HepG2 (cell line): ENCODE results near the gene UTS2R. TPM values are rescaled to one million over a fixed set of nuclear protein-coding genes. Genes with fewer than 3 reads are reported as not detected.

Source experiments
- EHMT2 ChIP-seq: fragments of 200-600 bp; sonication (generic); IDR thresholded peaks from 2 replicates; pipeline ENCODE4 v1.7.0; 2017; ENCODE audit warnings: antibody characterized with exemption, low read depth, low read length, borderline replicate concordance
- KLF11 ChIP-seq: IDR thresholded peaks from 2 replicates; pipeline ENCODE4 v1.6.1; 2016; ENCODE audit warnings: missing compliant biosample characterization
- MEIS2 ChIP-seq: sonication (generic); formaldehyde crosslinking; IDR thresholded peaks from 2 replicates; pipeline ENCODE4 v1.9.0; 2021; ENCODE audit warnings: mild to moderate bottlenecking, missing genetic modification reagents
- NRL ChIP-seq: sonication (generic); formaldehyde crosslinking; IDR thresholded peaks from 2 replicates; pipeline ENCODE4 v1.5.0; 2020; ENCODE audit warnings: missing genetic modification reagents, mild to moderate bottlenecking, moderate library complexity, borderline replicate concordance
- PAX8 ChIP-seq: sonication (generic); formaldehyde crosslinking; IDR thresholded peaks from 2 replicates; pipeline ENCODE4 v1.8.0; 2022; ENCODE audit warnings: mild to moderate bottlenecking, missing genetic modification reagents, borderline replicate concordance
- RBFOX2 ChIP-seq: fragments of 200-400 bp; formaldehyde crosslinking; IDR thresholded peaks from 2 replicates; pipeline ENCODE4 v1.6.1; 2017; ENCODE audit warnings: low read depth, mild to moderate bottlenecking, low read length
- SRSF4 ChIP-seq: fragments of 200-400 bp; formaldehyde crosslinking; IDR thresholded peaks from one replicate; pipeline ENCODE4 v1.6.1; 2018; ENCODE audit warnings: mild to moderate bottlenecking, low read depth, low read length, moderate library complexity; ENCODE audit not compliant: poor library complexity, severe bottlenecking
- ZNF451 ChIP-seq: sonication (generic); formaldehyde crosslinking; IDR thresholded peaks from 2 replicates; pipeline ENCODE4 v1.5.0; 2020; ENCODE audit warnings: mild to moderate bottlenecking, missing genetic modification reagents
- polyA plus RNA-seq, 8 experiments: library from polyadenylated mRNA; depleted of rRNA in 3 of 8; stranded (reverse) in 7 of 8; unstranded in 1 of 8; fragments of >200 nt; fragmentation: Illumina TruSeq in 4 of 8; extraction: Trizol in 4 of 8; gene quantifications; 2 replicates each; pipeline versions ENCODE4 v1.2.1 to v1.2.3, GENCODE V29; 2011 to 2016; ENCODE audit warnings: low read depth in 4 of 8, missing spikeins in 1 of 8, mixed read lengths in 1 of 8; ENCODE audit not compliant: insufficient read depth in 1 of 8
- total RNA-seq, 5 experiments: library from RNA; depleted of rRNA; stranded (reverse); fragments of >200 nt; fragmentation: Illumina TruSeq; extraction: Trizol; gene quantifications; 2 replicates each; pipeline ENCODE4 v1.2.3, GENCODE V29; 2016; ENCODE audit warnings: low read depth in 1 of 5
- TF ChIP-seq, protein P1 (sequence below): sonication (generic); formaldehyde crosslinking; IDR thresholded peaks from 2 replicates; pipeline ENCODE4 v1.9.0; 2021; ENCODE audit warnings: missing genetic modification reagents, borderline replicate concordance
- TF ChIP-seq, protein P2 (sequence below): sonication (generic); formaldehyde crosslinking; conservative IDR thresholded peaks from 2 replicates; pipeline ENCODE4 v1.8.0; 2022; ENCODE audit warnings: mild to moderate bottlenecking, moderate library complexity, missing genetic modification reagents
- TF ChIP-seq, protein P3 (sequence below): sonication (generic); formaldehyde crosslinking; IDR thresholded peaks from 2 replicates; pipeline ENCODE4 v1.5.1; 2020; ENCODE audit warnings: mild to moderate bottlenecking, missing genetic modification reagents
- TF ChIP-seq, protein P4 (sequence below): sonication (generic); formaldehyde crosslinking; IDR thresholded peaks from 2 replicates; pipeline ENCODE4 v1.4.0; 2020; ENCODE audit warnings: missing genetic modification reagents
- TF ChIP-seq, protein P5 (sequence below): IDR thresholded peaks from 2 replicates; pipeline ENCODE4 v1.6.1; 2018; ENCODE audit warnings: missing genetic modification reagents, mild to moderate bottlenecking, missing compliant biosample characterization
- TF ChIP-seq, protein P6 (sequence below): sonication (generic); formaldehyde crosslinking; IDR thresholded peaks from 2 replicates; pipeline ENCODE4 v1.5.0; 2020; ENCODE audit warnings: missing genetic modification reagents, mild to moderate bottlenecking, borderline replicate concordance

The UTS2R gene
- total and polyA plus RNA-seq, 2 of the 13 experiments (the other 11 are each of a cell fraction or from before 2014, with no cell fraction given), result 0.13 to 0.15 TPM

DNA sequence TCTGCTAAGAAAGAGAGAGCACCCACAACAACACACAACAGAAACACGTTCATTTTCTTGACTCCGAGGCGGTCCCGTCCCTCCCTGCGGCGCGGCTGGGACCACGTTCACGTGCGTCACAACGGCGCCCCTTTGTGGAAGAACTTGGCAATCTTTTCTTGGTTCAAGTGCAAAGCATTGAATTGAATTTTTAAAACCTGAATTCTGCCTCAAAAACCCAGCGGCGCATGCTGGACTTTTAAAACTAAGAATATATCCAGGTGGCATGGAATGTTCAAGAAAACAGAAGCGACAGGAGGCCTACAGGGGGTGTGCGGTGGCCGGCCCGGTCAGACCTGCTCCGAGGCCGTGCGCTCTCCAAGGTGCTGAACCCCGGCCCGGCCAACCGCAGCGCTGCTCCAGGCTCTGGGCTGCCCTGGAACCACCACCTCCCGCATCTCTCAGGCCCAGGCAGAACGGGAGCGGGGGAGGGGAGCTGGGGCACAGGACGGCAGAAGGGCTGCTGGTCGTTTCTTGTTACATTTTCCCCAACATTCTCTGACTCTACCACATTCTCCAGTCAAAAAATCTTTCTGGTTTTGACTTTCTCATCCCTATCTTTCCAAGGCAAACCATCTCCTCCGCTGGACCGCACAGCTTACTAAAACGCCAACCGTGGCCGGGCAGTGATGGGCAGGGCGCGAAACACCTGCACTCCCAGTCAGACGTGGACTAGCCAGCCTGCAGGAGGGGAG is 43.1 kb downstream of the UTS2R start (continued):
- TF ChIP-seq, protein P1, sequence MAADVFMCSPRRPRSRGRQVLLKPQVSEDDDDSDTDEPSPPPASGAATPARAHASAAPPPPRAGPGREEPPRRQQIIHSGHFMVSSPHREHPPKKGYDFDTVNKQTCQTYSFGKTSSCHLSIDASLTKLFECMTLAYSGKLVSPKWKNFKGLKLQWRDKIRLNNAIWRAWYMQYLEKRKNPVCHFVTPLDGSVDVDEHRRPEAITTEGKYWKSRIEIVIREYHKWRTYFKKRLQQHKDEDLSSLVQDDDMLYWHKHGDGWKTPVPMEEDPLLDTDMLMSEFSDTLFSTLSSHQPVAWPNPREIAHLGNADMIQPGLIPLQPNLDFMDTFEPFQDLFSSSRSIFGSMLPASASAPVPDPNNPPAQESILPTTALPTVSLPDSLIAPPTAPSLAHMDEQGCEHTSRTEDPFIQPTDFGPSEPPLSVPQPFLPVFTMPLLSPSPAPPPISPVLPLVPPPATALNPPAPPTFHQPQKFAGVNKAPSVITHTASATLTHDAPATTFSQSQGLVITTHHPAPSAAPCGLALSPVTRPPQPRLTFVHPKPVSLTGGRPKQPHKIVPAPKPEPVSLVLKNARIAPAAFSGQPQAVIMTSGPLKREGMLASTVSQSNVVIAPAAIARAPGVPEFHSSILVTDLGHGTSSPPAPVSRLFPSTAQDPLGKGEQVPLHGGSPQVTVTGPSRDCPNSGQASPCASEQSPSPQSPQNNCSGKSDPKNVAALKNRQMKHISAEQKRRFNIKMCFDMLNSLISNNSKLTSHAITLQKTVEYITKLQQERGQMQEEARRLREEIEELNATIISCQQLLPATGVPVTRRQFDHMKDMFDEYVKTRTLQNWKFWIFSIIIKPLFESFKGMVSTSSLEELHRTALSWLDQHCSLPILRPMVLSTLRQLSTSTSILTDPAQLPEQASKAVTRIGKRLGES, result peak; percentile 94
- TF ChIP-seq NRL (CRISPR knock-in tag) (peak; percentile 61), EHMT2 (peak; percentile 99; the same call in 1 of the 2 replicates), KLF11 (CRISPR knock-in tag) (peak; percentile 97), ZNF451 (CRISPR knock-in tag) (peak; percentile 92), PAX8 (CRISPR knock-in tag) (peak; percentile 70; the same call in 1 of the 2 replicates), RBFOX2 (peak; percentile 49; the same call in 1 of the 2 replicates), SRSF4 (no peak), MEIS2 (peak; percentile 98)
- TF ChIP-seq, protein P2, sequence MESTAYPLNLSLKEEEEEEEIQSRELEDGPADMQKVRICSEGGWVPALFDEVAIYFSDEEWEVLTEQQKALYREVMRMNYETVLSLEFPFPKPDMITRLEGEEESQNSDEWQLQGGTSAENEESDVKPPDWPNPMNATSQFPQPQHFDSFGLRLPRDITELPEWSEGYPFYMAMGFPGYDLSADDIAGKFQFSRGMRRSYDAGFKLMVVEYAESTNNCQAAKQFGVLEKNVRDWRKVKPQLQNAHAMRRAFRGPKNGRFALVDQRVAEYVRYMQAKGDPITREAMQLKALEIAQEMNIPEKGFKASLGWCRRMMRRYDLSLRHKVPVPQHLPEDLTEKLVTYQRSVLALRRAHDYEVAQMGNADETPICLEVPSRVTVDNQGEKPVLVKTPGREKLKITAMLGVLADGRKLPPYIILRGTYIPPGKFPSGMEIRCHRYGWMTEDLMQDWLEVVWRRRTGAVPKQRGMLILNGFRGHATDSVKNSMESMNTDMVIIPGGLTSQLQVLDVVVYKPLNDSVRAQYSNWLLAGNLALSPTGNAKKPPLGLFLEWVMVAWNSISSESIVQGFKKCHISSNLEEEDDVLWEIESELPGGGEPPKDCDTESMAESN (CRISPR knock-in tag), result peak; percentile 92
- TF ChIP-seq, protein P3, sequence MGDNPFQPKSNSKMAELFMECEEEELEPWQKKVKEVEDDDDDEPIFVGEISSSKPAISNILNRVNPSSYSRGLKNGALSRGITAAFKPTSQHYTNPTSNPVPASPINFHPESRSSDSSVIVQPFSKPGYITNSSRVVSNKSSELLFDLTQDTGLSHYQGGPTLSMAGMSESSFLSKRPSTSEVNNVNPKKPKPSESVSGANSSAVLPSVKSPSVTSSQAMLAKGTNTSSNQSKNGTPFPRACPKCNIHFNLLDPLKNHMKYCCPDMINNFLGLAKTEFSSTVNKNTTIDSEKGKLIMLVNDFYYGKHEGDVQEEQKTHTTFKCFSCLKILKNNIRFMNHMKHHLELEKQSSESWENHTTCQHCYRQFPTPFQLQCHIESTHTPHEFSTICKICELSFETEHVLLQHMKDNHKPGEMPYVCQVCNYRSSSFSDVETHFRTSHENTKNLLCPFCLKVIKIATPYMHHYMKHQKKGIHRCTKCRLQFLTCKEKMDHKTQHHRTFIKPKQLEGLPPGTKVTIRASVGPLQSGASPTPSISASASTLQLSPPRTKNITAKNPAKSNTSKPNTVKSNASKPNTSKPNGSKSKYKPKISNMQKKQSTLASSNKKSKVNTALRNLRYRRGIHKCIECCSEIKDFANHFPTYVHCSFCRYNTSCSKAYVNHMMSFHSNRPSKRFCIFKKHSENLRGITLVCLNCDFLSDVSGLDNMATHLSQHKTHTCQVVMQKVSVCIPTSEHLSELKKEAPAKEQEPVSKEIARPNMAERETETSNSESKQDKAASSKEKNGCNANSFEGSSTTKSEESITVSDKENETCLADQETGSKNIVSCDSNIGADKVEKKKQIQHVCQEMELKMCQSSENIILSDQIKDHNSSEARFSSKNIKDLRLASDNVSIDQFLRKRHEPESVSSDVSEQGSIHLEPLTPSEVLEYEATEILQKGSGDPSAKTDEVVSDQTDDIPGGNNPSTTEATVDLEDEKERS (CRISPR knock-in tag), result peak; percentile 94
- TF ChIP-seq, protein P4, sequence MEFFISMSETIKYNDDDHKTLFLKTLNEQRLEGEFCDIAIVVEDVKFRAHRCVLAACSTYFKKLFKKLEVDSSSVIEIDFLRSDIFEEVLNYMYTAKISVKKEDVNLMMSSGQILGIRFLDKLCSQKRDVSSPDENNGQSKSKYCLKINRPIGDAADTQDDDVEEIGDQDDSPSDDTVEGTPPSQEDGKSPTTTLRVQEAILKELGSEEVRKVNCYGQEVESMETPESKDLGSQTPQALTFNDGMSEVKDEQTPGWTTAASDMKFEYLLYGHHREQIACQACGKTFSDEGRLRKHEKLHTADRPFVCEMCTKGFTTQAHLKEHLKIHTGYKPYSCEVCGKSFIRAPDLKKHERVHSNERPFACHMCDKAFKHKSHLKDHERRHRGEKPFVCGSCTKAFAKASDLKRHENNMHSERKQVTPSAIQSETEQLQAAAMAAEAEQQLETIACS (CRISPR knock-in tag), result peak; percentile 62; the same call in 1 of the 2 replicates
- TF ChIP-seq, protein P5, sequence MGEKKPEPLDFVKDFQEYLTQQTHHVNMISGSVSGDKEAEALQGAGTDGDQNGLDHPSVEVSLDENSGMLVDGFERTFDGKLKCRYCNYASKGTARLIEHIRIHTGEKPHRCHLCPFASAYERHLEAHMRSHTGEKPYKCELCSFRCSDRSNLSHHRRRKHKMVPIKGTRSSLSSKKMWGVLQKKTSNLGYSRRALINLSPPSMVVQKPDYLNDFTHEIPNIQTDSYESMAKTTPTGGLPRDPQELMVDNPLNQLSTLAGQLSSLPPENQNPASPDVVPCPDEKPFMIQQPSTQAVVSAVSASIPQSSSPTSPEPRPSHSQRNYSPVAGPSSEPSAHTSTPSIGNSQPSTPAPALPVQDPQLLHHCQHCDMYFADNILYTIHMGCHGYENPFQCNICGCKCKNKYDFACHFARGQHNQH (CRISPR knock-in tag), result peak; percentile 89
- TF ChIP-seq, protein P6, sequence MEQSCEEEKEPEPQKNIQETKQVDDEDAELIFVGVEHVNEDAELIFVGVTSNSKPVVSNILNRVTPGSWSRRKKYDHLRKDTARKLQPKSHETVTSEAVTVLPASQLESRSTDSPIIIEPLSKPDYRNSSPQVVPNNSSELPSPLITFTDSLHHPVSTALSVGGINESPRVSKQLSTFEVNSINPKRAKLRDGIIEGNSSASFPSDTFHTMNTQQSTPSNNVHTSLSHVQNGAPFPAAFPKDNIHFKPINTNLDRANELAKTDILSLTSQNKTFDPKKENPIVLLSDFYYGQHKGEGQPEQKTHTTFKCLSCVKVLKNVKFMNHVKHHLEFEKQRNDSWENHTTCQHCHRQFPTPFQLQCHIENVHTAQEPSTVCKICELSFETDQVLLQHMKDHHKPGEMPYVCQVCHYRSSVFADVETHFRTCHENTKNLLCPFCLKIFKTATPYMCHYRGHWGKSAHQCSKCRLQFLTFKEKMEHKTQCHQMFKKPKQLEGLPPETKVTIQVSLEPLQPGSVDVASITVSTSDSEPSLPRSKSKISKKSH (CRISPR knock-in tag), result peak; percentile 40; the same call in 1 of the 2 replicates
